ENCODE data around the gene ZNF407.

- TF ChIP-seq POLR2AphosphoS5 (IDR thresholded peaks at IDR 0.05; ENCODE audit: low read depth) (no peak), CREB1 (CRISPR knock-in tag; IDR thresholded peaks at IDR 0.05; ENCODE audit: low read depth) (no peak), EZH2 (IDR thresholded peaks at IDR 0.05; ENCODE audit: low read depth, unreplicated experiment) (no peak), EZH2phosphoT487 (IDR thresholded peaks at IDR 0.05; ENCODE audit: unreplicated experiment) (no peak), ZNF331 (CRISPR knock-in tag; IDR thresholded peaks at IDR 0.05; ENCODE audit: low read depth) (no peak), REST (IDR thresholded peaks at IDR 0.05; ENCODE audit: unreplicated experiment) (no peak)
- TF ChIP-seq, protein P1, sequence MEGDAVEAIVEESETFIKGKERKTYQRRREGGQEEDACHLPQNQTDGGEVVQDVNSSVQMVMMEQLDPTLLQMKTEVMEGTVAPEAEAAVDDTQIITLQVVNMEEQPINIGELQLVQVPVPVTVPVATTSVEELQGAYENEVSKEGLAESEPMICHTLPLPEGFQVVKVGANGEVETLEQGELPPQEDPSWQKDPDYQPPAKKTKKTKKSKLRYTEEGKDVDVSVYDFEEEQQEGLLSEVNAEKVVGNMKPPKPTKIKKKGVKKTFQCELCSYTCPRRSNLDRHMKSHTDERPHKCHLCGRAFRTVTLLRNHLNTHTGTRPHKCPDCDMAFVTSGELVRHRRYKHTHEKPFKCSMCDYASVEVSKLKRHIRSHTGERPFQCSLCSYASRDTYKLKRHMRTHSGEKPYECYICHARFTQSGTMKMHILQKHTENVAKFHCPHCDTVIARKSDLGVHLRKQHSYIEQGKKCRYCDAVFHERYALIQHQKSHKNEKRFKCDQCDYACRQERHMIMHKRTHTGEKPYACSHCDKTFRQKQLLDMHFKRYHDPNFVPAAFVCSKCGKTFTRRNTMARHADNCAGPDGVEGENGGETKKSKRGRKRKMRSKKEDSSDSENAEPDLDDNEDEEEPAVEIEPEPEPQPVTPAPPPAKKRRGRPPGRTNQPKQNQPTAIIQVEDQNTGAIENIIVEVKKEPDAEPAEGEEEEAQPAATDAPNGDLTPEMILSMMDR (conservative IDR thresholded peaks at IDR 0.05; ENCODE audit: low read depth in 2 of 2) = no peak
- TF ChIP-seq, protein P2, sequence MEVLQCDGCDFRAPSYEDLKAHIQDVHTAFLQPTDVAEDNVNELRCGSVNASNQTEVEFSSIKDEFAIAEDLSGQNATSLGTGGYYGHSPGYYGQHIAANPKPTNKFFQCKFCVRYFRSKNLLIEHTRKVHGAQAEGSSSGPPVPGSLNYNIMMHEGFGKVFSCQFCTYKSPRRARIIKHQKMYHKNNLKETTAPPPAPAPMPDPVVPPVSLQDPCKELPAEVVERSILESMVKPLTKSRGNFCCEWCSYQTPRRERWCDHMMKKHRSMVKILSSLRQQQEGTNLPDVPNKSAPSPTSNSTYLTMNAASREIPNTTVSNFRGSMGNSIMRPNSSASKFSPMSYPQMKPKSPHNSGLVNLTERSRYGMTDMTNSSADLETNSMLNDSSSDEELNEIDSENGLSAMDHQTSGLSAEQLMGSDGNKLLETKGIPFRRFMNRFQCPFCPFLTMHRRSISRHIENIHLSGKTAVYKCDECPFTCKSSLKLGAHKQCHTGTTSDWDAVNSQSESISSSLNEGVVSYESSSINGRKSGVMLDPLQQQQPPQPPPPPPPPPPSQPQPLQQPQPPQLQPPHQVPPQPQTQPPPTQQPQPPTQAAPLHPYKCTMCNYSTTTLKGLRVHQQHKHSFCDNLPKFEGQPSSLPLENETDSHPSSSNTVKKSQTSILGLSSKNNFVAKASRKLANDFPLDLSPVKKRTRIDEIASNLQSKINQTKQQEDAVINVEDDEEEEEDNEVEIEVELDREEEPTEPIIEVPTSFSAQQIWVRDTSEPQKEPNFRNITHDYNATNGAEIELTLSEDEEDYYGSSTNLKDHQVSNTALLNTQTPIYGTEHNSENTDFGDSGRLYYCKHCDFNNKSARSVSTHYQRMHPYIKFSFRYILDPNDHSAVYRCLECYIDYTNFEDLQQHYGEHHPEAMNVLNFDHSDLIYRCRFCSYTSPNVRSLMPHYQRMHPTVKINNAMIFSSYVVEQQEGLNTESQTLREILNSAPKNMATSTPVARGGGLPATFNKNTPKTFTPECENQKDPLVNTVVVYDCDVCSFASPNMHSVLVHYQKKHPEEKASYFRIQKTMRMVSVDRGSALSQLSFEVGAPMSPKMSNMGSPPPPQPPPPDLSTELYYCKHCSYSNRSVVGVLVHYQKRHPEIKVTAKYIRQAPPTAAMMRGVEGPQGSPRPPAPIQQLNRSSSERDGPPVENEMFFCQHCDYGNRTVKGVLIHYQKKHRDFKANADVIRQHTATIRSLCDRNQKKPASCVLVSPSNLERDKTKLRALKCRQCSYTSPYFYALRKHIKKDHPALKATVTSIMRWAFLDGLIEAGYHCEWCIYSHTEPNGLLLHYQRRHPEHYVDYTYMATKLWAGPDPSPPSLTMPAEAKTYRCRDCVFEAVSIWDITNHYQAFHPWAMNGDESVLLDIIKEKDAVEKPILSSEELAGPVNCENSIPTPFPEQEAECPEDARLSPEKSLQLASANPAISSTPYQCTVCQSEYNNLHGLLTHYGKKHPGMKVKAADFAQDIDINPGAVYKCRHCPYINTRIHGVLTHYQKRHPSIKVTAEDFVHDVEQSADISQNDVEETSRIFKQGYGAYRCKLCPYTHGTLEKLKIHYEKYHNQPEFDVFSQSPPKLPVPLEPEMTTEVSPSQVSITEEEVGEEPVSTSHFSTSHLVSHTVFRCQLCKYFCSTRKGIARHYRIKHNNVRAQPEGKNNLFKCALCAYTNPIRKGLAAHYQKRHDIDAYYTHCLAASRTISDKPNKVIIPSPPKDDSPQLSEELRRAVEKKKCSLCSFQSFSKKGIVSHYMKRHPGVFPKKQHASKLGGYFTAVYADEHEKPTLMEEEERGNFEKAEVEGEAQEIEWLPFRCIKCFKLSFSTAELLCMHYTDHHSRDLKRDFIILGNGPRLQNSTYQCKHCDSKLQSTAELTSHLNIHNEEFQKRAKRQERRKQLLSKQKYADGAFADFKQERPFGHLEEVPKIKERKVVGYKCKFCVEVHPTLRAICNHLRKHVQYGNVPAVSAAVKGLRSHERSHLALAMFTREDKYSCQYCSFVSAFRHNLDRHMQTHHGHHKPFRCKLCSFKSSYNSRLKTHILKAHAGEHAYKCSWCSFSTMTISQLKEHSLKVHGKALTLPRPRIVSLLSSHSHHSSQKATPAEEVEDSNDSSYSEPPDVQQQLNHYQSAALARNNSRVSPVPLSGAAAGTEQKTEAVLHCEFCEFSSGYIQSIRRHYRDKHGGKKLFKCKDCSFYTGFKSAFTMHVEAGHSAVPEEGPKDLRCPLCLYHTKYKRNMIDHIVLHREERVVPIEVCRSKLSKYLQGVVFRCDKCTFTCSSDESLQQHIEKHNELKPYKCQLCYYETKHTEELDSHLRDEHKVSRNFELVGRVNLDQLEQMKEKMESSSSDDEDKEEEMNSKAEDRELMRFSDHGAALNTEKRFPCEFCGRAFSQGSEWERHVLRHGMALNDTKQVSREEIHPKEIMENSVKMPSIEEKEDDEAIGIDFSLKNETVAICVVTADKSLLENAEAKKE (CRISPR knock-in tag; IDR thresholded peaks at IDR 0.05) = no peak
Measured at GRCh38 chr18:74876630-74877243, 279.1 kb downstream of the ZNF407 start.
